Measurements from ENCODE around the gene LIMA1.

LIMA1 gene

GRCh38 chr12:50192236-50192635 is 91.1 kb downstream of the LIMA1 start:
- FAIRE-seq = no peak
- DNase-seq (ENCODE audit: insufficient read length, low spot score) = no peak

- DNase-seq (ENCODE audit: insufficient read length, low spot score) (no peak), FAIRE-seq (no peak)
Measured at GRCh38 chr12:50190859-50191258, 92.5 kb downstream of the LIMA1 start.

GRCh38 chr12:50188875-50189575 is 94.3 kb downstream of the LIMA1 start:
- no peak for DNase-seq (ENCODE audit: insufficient read length, low spot score)
- FAIRE-seq = no peak

- no peak for DNase-seq (ENCODE audit: insufficient read length, low spot score)
- FAIRE-seq = no peak
Measured at GRCh38 chr12:50188241-50188781, 95.0 kb downstream of the LIMA1 start.

- DNase-seq (ENCODE audit: insufficient read length, low spot score) (peak; percentile 62), FAIRE-seq (no peak)
Measured at GRCh38 chr12:50187084-50187900, 96.0 kb downstream of the LIMA1 start.

- DNase-seq (ENCODE audit: insufficient read length, low spot score) (no peak), FAIRE-seq (no peak)
Measured at GRCh38 chr12:50186681-50187080, 96.6 kb downstream of the LIMA1 start.

GRCh38 chr12:50185970-50186663 is 97.2 kb downstream of the LIMA1 start:
- DNase-seq (ENCODE audit: insufficient read length, low spot score) = no peak
- no peak for FAIRE-seq

- FAIRE-seq (no peak), DNase-seq (ENCODE audit: insufficient read length, low spot score) (no peak)
Measured at GRCh38 chr12:50185301-50185895, 97.9 kb downstream of the LIMA1 start.

GRCh38 chr12:50184261-50184660 is 99.1 kb downstream of the LIMA1 start:
- DNase-seq (ENCODE audit: insufficient read length, low spot score) = no peak
- FAIRE-seq = no peak

GRCh38 chr12:50182461-50182860 is 100.9 kb downstream of the LIMA1 start:
- FAIRE-seq (no peak), DNase-seq (ENCODE audit: insufficient read length, low spot score) (no peak)

GRCh38 chr12:50181691-50182090 is 101.6 kb downstream of the LIMA1 start:
- DNase-seq (ENCODE audit: insufficient read length, low spot score) (no peak), FAIRE-seq (no peak)

GRCh38 chr12:50175716-50176026 is 107.6 kb downstream of the LIMA1 start:
- DNase-seq (ENCODE audit: insufficient read length, low spot score) = no peak
- no peak for FAIRE-seq

GRCh38 chr12:50174971-50175715 is 108.2 kb downstream of the LIMA1 start:
- DNase-seq (ENCODE audit: insufficient read length, low spot score) (no peak), FAIRE-seq (no peak)

- peak; percentile 67 for FAIRE-seq
Measured at GRCh38 chr12:50167049-50167828, 116.1 kb downstream of the LIMA1 start, which contains the start of gene CERS5. TSS of gene CERS5 (minus strand) at chr12:50167369. CDS start at chr12:50167297, 72 bp downstream.

GRCh38 chr12:50166799-50167048 is 116.6 kb downstream of the LIMA1 start:
- FAIRE-seq = no peak
- no peak for DNase-seq (ENCODE audit: insufficient read length, low spot score)

More at GRCh38 chr12:50167049-50167828, 116.1 kb downstream of the LIMA1 start, which contains the start of gene CERS5:
- DNase-seq (ENCODE audit: insufficient read length, low spot score) = peak; percentile 95

GRCh38 chr12:50164963-50165362 is 118.4 kb downstream of the LIMA1 start:
- FAIRE-seq = no peak

GRCh38 chr12:50162230-50162629 is 121.1 kb downstream of the LIMA1 start:
- FAIRE-seq (no peak), DNase-seq (ENCODE audit: insufficient read length, low spot score) (no peak)

More at GRCh38 chr12:50164963-50165362, 118.4 kb downstream of the LIMA1 start:
- no peak for DNase-seq (ENCODE audit: insufficient read length, low spot score)

- no peak for FAIRE-seq
- DNase-seq (ENCODE audit: insufficient read length, low spot score) = no peak
Measured at GRCh38 chr12:50160643-50161042, 122.7 kb downstream of the LIMA1 start.

- DNase-seq (ENCODE audit: insufficient read length, low spot score) = no peak
- no peak for FAIRE-seq
Measured at GRCh38 chr12:50157259-50157658, 126.1 kb downstream of the LIMA1 start.

- FAIRE-seq (no peak), DNase-seq (ENCODE audit: insufficient read length, low spot score) (no peak)
Measured at GRCh38 chr12:50156641-50157040, 126.7 kb downstream of the LIMA1 start.
